G401 (cell line): ENCODE measurements around the gene COMMD2. TPM values are rescaled to one million over a fixed set of nuclear protein-coding genes. Genes with fewer than 3 reads are reported as not detected.

ENCODE experiments used
- DNase-seq: peaks from one replicate; pipeline ENCODE4 v3.0.0-alpha.2; 2015; ENCODE audit warnings: low spot score
- in situ Hi-C: cut with HindIII; loops from 2 replicates; pipeline ENCODE4 v1.10.0; 2016; ENCODE audit warnings: low sequenced_read_pairs, mixed read lengths
- total RNA-seq: library from RNA; depleted of rRNA; stranded (reverse); fragments of >200 nt; shearing (Covaris generic); gene quantifications from 2 replicates; pipeline ENCODE4 v1.2.3, GENCODE V29; 2014; rRNA removed

COMMD2 gene
- total RNA-seq, 1 experiment from 2014 or later: 78.2 TPM

DNA sequence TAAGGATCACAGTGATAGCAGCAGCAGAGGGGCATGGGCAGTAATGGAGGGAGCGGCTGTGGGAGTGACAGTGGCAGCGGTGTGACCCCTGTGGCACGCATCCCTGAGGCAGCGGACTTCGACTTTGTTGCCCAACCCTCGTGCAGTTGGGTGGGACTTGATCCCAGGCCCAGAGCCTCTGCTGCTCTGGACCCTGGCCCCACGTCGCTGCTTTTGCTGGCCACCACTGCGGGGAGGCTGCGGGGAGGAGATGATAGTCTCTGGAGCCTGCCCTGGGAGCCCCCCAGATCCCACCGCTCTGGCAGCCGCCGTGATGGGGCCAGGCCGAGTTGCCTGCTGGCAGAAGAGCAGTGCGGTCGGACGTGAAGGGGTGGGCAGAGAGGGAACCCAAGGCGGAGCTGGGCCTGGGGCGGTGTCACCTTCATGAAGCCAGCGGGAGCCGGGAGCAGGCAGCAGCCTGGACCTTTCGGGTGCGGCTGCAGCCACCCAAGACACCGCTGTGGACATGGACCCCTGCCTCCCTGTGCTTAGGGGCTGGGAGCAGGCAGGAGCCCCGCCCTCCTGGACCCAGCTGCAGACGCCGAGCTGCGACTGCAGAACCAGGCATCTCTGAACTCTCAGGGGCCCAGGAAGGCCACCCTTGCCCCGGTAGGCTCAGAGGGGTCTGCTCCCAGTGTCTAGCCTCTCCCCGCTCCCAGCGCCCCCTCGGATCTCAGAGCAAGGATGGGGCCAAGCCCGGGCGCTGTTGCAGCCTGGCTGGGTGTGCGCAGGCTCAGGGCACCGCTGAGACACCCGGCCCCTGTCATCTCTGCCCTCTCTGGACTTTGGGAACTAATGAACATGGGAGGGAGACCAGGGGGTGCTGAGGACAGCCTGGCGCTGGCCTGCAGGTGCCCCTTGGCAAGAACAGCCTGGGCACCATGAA is 38.3 kb downstream of the COMMD2 start:
- in situ Hi-C loops: no loop called here
- no peak for DNase-seq

GRCh38 chr3:149706905-149707304 is 45.4 kb downstream of the COMMD2 start:
- in situ Hi-C loops: no loop called here
- DNase-seq: no peak

- in situ Hi-C loops: no loop called here
- DNase-seq: no peak
Measured at GRCh38 chr3:149705416-149705815, 46.9 kb downstream of the COMMD2 start.

DNA sequence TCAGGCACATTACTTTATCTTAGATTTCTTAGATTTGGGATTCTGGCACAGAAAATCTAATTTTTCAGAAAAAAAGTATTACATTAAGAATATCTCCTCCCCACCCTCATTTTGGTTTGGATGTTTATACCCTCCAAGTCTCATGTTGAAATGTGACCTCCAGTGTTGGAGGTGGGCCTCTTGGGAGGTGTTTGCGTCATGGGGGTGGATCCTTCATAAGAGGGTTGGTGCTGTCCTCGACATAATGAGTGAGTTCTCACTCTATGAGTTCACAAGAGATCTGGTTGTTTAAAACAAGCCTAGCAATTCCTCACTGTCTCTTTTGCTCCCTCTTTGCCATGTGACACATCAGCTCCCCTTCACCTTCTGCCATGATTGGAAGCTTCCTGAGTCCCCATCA is 48.8 kb downstream of the COMMD2 start:
- in situ Hi-C loops: no loop called here

DNA sequence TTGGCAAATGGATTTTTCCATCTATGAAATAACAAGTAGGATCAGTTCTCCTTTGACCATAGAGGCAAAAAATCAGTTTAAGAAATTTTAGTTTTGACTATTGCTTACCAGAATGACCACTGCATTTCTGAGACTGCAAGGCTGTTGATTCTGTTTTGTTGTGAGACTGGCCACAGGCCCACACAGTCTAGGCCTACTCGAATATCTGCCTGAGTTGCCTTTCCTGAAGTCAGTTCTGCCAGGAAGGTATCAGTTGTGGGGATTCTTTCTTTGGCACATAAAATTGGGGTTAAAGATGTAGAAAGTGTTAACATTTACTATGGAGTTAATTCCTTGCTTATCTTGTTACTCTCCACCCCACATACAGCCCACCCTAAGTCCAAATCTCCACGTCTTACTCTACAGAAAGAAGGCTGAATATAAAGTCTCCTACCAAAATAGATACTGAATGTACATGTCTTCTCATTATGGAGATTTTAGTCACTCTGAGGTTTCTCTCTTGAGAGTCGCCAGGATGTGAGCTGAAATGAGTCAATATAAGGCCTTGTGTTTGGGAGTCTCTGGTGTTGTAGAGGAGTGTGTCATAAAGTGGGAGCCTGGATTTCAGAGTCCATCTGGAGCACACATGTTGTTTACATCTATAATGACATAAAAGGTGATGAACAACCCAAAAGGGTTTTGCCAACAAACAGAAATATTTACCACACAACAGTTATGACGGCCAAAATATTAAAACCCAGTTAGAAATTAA is 49.4 kb downstream of the COMMD2 start:
- in situ Hi-C loops: no loop called here
- no peak for DNase-seq

More for the DNA sequence above, 48.8 kb downstream of the COMMD2 start:
- DNase-seq: no peak

DNA sequence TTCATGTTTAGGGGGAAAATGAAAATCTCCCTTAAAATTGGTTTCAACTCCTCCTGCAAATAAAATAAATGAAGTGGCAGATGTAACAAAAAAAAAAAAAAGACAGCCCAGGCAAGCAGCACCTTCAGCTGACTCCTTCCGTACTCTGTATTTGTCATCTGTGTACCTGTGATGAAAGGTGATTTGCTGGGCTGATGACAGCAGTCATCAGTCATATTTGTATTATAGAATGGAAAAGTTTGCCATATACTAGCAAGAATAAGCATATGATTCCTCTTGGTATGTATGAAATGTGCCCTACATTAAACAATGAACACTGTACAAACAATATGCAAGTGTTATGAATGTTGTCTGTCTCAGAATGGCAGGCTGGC is 50.3 kb downstream of the COMMD2 start:
- DNase-seq: no peak
- in situ Hi-C loops: no loop called here

- DNase-seq: no peak
- in situ Hi-C loops: no loop called here
Measured at GRCh38 chr3:149701206-149701976, 50.9 kb downstream of the COMMD2 start.

Other genes starting within 250 kb of the COMMD2 start
- 16.1 and 28.2 TPM in 2 replicates for gene WWTR1, start 94.5 kb downstream of the COMMD2 start, total RNA-seq
- not detected in 2 replicates for gene ANKUB1, start 40.1 kb upstream of the COMMD2 start, total RNA-seq
- 80.7 and 94.5 TPM in 2 replicates for gene RNF13, start 60.7 kb upstream of the COMMD2 start, total RNA-seq
- gene PFN2, start 218.4 kb upstream of the COMMD2 start, total RNA-seq: 361 and 497 TPM in 2 replicates